ENCODE results near the gene MCUB.

The MCUB gene

DNA sequence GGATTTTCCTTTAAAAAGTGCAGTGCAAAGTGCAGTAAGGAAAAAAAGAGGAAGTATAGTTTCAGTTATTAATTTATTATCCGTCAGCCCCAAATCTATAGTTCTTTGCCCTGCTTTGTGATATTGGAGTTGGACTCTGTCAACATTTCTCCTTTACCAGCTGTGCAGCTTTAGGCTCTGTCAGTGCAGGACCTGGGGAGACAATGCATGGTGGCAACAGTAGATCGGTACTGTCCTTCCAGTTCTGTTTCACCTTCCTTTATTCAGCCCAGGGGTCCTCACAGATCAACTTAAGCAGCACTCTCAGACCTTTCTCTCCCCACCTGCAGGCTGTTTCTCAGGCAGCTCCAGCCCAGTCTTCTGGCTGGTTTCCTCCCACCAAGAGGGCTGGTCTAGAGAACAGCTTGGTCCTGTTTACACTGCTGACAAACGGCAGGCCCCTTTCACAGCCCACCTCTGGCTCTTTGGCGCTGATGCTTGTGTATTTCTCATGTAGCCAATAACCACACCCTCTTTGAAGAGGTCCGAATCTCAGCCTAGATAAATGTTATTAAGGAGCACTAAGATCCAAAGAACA lies 71.6 kb downstream of the MCUB start:
- Histone ChIP-seq H3K27ac (ENCODE audit: low read length) (no peak overlapping the region), H3K27me3 (ENCODE audit: low read depth, low read length) (no peaks in the 10 kb centered on the region), H3K9me3 (ENCODE audit: control insufficient read depth in 1 of 2, low read length in 2 of 2) (no peaks in the 10 kb centered on the region), H3K4me3 (ENCODE audit: low read depth in 1 of 2, low read length in 2 of 2) (no peak overlapping the region), H3K36me3 (ENCODE audit: control insufficient read depth in 1 of 2, insufficient read depth in 2 of 2, low read length in 2 of 2) (no peaks in the 10 kb centered on the region), H3K4me1 (ENCODE audit: control insufficient read depth in 1 of 2, insufficient read depth in 2 of 2, low read length in 2 of 2) (peaks cover 0 to 3% of the 10 kb centered on the region in 2 donors)

GRCh38 chr4:109640644-109641043 lies 80.6 kb downstream of the MCUB start:
- Histone ChIP-seq H3K9me3 (ENCODE audit: control insufficient read depth in 1 of 2, low read length in 2 of 2) (no peaks in the 10 kb centered on the region), H3K4me3 (ENCODE audit: low read depth in 1 of 2, low read length in 2 of 2) (no peak overlapping the region), H3K27ac (ENCODE audit: low read length) (no peak overlapping the region), H3K36me3 (ENCODE audit: control insufficient read depth in 1 of 2, insufficient read depth in 2 of 2, low read length in 2 of 2) (no peaks in the 10 kb centered on the region), H3K27me3 (ENCODE audit: low read depth, low read length) (no peaks in the 10 kb centered on the region), H3K4me1 (ENCODE audit: control insufficient read depth in 1 of 2, insufficient read depth in 2 of 2, low read length in 2 of 2) (no peaks in the 10 kb centered on the region)

- Histone ChIP-seq H3K27ac (ENCODE audit: low read length) (no peak overlapping the region), H3K9me3 (ENCODE audit: control insufficient read depth in 1 of 2, low read length in 2 of 2) (peaks cover 0 to 6% of the 10 kb centered on the region in 2 donors), H3K27me3 (ENCODE audit: low read depth, low read length) (no peaks in the 10 kb centered on the region), H3K36me3 (ENCODE audit: control insufficient read depth in 1 of 2, insufficient read depth in 2 of 2, low read length in 2 of 2) (no peaks in the 10 kb centered on the region), H3K4me1 (ENCODE audit: control insufficient read depth in 1 of 2, insufficient read depth in 2 of 2, low read length in 2 of 2) (no peaks in the 10 kb centered on the region), H3K4me3 (ENCODE audit: low read depth in 1 of 2, low read length in 2 of 2) (no peak overlapping the region)
Measured at GRCh38 chr4:109645874-109646710, 86.0 kb downstream of the MCUB start.

- Histone ChIP-seq H3K9me3 (ENCODE audit: control insufficient read depth in 1 of 2, low read length in 2 of 2) (peaks cover 0 to 17% of the 10 kb centered on the region in 2 donors), H3K27me3 (ENCODE audit: low read depth, low read length) (no peaks in the 10 kb centered on the region), H3K36me3 (ENCODE audit: control insufficient read depth in 1 of 2, insufficient read depth in 2 of 2, low read length in 2 of 2) (peaks cover 0 to 7% of the 10 kb centered on the region in 2 donors), H3K4me1 (ENCODE audit: control insufficient read depth in 1 of 2, insufficient read depth in 2 of 2, low read length in 2 of 2) (no peaks in the 10 kb centered on the region), H3K4me3 (ENCODE audit: low read depth in 1 of 2, low read length in 2 of 2) (no peak overlapping the region), H3K27ac (ENCODE audit: low read length) (no peak overlapping the region)
Measured at GRCh38 chr4:109648266-109648996, 88.4 kb downstream of the MCUB start.

DNA sequence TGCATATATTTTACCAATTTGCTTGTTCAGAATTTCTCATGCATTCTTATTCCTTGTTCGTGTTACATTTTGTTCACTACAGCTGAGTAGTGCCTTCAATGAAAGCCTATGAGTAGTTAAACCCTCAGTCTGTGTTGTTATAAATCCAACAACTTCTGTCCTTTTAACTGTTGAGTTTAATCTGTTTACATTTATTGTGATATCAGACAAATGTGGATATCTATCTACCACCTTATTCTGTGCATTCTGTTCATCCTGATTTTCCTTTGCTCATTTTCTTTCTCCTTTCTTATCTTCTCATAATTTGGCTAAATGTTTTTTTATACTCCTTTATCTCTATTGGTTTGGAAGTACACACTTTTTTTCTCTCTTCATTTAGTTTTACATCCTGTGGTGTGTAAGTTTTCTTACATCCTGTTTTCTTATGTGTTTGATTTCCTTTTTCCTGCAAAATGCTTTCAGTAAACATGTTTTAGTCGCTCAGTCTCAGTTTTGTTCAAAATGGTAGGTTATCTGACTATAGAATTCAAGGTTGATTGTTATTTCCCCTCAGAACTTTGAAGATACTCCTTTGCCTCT lies 89.0 kb downstream of the MCUB start:
- H3K36me3 ChIP-seq (ENCODE audit: control insufficient read depth in 1 of 2, insufficient read depth in 2 of 2, low read length in 2 of 2), result peaks cover 0 to 7% of the 10 kb centered on the region in 2 donors
- peaks cover 0 to 17% of the 10 kb centered on the region in 2 donors for H3K9me3 ChIP-seq (ENCODE audit: control insufficient read depth in 1 of 2, low read length in 2 of 2)
- H3K4me1 ChIP-seq (ENCODE audit: control insufficient read depth in 1 of 2, insufficient read depth in 2 of 2, low read length in 2 of 2), result no peaks in the 10 kb centered on the region
- no peaks in the 10 kb centered on the region for H3K27me3 ChIP-seq (ENCODE audit: low read depth, low read length)
- H3K27ac ChIP-seq (ENCODE audit: low read length), result no peak overlapping the region
- H3K4me3 ChIP-seq (ENCODE audit: low read depth in 1 of 2, low read length in 2 of 2), result no peak overlapping the region

DNA sequence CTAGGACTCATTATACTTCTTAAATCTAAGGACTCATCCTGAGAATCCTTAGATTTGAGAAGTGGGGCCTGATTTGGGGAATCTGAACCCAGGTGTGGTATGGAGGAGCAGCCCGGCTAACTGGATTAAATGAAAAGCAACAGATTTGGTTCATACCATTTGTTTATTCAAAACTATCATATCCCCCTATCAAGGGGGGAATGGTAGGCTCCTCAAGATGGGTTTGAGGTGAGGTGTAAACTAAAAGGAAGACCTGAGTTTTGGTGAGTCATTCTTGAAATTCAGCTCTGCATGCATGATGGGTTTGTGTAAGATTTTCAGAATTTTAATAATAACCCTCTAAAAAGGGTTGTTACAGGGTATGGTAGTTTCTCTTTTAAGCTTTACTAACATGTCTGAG lies 89.8 kb downstream of the MCUB start:
- no peak overlapping the region for H3K27ac ChIP-seq (ENCODE audit: low read length)
- no peaks in the 10 kb centered on the region for H3K4me1 ChIP-seq (ENCODE audit: control insufficient read depth in 1 of 2, insufficient read depth in 2 of 2, low read length in 2 of 2)
- no peaks in the 10 kb centered on the region for H3K27me3 ChIP-seq (ENCODE audit: low read depth, low read length)
- H3K36me3 ChIP-seq (ENCODE audit: control insufficient read depth in 1 of 2, insufficient read depth in 2 of 2, low read length in 2 of 2), result peaks cover 0 to 7% of the 10 kb centered on the region in 2 donors
- no peak overlapping the region for H3K4me3 ChIP-seq (ENCODE audit: low read depth in 1 of 2, low read length in 2 of 2)
- H3K9me3 ChIP-seq (ENCODE audit: control insufficient read depth in 1 of 2, low read length in 2 of 2), result peaks cover 0 to 17% of the 10 kb centered on the region in 2 donors

DNA sequence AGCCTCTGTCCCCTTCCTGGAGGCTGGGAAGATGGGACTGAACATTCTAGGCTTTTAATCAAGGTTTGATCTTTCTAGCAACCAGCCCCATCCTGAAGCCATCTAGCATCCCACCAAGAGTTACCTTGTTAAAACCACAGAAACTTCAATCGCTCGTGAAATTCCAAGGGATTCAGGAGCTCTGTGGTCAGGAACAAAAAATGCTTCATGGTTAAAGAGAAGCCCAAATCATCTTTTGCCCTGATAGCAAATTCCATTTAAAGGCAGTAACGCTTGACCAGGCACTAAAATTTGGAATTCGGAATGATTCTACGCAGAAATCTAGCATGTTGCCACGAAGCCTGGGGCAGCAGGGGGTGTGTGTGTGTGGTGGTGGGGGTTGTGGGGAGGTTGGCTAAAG lies 95.3 kb downstream of the MCUB start:
- Histone ChIP-seq H3K27me3 (ENCODE audit: low read depth, low read length) (no peaks in the 10 kb centered on the region), H3K36me3 (ENCODE audit: control insufficient read depth in 1 of 2, insufficient read depth in 2 of 2, low read length in 2 of 2) (peaks cover 0 to 7% of the 10 kb centered on the region in 2 donors), H3K4me3 (ENCODE audit: low read depth in 1 of 2, low read length in 2 of 2) (no peak overlapping the region), H3K27ac (ENCODE audit: low read length) (no peak overlapping the region), H3K9me3 (ENCODE audit: control insufficient read depth in 1 of 2, low read length in 2 of 2) (peaks cover 0 to 11% of the 10 kb centered on the region in 2 donors), H3K4me1 (ENCODE audit: control insufficient read depth in 1 of 2, insufficient read depth in 2 of 2, low read length in 2 of 2) (no peaks in the 10 kb centered on the region)

GRCh38 chr4:109657854-109658418 lies 97.9 kb downstream of the MCUB start:
- H3K4me1 ChIP-seq (ENCODE audit: control insufficient read depth in 1 of 2, insufficient read depth in 2 of 2, low read length in 2 of 2), result no peaks in the 10 kb centered on the region
- H3K27me3 ChIP-seq (ENCODE audit: low read depth, low read length), result no peaks in the 10 kb centered on the region
- H3K9me3 ChIP-seq (ENCODE audit: control insufficient read depth in 1 of 2, low read length in 2 of 2), result no peaks in the 10 kb centered on the region
- no peak overlapping the region for H3K4me3 ChIP-seq (ENCODE audit: low read depth in 1 of 2, low read length in 2 of 2)
- no peak overlapping the region for H3K27ac ChIP-seq (ENCODE audit: low read length)
- peaks cover 0 to under 1% of the 10 kb centered on the region in 2 donors for H3K36me3 ChIP-seq (ENCODE audit: control insufficient read depth in 1 of 2, insufficient read depth in 2 of 2, low read length in 2 of 2)

GRCh38 chr4:109658871-109659410 lies 98.9 kb downstream of the MCUB start:
- Histone ChIP-seq H3K9me3 (ENCODE audit: control insufficient read depth in 1 of 2, low read length in 2 of 2) (no peaks in the 10 kb centered on the region), H3K36me3 (ENCODE audit: control insufficient read depth in 1 of 2, insufficient read depth in 2 of 2, low read length in 2 of 2) (no peaks in the 10 kb centered on the region), H3K4me3 (ENCODE audit: low read depth in 1 of 2, low read length in 2 of 2) (no peak overlapping the region), H3K27me3 (ENCODE audit: low read depth, low read length) (no peaks in the 10 kb centered on the region), H3K4me1 (ENCODE audit: control insufficient read depth in 1 of 2, insufficient read depth in 2 of 2, low read length in 2 of 2) (no peaks in the 10 kb centered on the region), H3K27ac (ENCODE audit: low read length) (no peak overlapping the region)

DNA sequence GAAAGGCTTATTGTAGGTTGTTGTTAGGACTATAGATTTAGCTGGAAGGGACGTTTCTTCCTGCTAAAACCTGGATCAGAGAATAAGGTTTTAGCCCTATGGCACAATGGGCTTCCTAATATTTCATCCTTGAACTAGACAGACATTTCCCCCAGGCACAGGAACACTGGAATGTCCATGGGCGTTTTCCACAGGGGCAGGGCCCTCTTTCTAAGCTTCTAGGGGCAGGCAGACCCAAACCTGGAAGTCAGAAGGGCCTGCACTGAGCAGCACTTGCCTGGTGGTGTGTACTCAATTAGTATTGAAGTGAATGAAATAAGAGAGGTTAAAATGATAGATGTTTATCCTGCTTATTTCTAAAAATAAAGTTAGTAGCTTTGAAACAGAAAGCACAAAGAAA lies 102.1 kb downstream of the MCUB start:
- no peak overlapping the region for H3K4me3 ChIP-seq (ENCODE audit: low read depth in 1 of 2, low read length in 2 of 2)
- H3K27ac ChIP-seq (ENCODE audit: low read length), result no peak overlapping the region
- H3K27me3 ChIP-seq (ENCODE audit: low read depth, low read length), result no peaks in the 10 kb centered on the region

DNA sequence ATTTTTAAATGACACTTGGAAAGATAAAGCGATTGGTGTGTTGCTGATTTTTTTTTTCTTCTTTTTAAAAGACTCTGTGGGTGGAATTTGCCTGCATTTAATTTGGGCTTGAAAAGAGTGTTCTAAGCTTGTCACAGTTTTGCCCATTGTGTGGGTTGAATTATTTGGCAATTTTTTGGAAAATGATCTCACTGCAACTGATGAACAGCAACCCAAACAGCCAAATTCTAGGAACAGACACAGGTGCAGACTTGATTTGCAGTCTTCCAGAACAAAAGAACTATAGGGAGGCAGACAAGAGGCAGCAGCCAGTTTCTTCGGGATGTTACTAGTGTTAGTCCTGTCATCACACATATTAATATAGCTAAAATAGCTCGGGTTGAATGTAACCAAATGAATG lies 102.7 kb downstream of the MCUB start:
- H3K4me3 ChIP-seq (ENCODE audit: low read depth in 1 of 2, low read length in 2 of 2), result no peak overlapping the region
- no peaks in the 10 kb centered on the region for H3K36me3 ChIP-seq (ENCODE audit: control insufficient read depth in 1 of 2, insufficient read depth in 2 of 2, low read length in 2 of 2)
- H3K9me3 ChIP-seq (ENCODE audit: control insufficient read depth in 1 of 2, low read length in 2 of 2), result no peaks in the 10 kb centered on the region
- H3K27me3 ChIP-seq (ENCODE audit: low read depth, low read length), result no peaks in the 10 kb centered on the region
- H3K27ac ChIP-seq (ENCODE audit: low read length), result no peak overlapping the region
- no peaks in the 10 kb centered on the region for H3K4me1 ChIP-seq (ENCODE audit: control insufficient read depth in 1 of 2, insufficient read depth in 2 of 2, low read length in 2 of 2)

More for the DNA sequence above, 102.1 kb downstream of the MCUB start:
- no peaks in the 10 kb centered on the region for H3K9me3 ChIP-seq (ENCODE audit: control insufficient read depth in 1 of 2, low read length in 2 of 2)
- no peaks in the 10 kb centered on the region for H3K4me1 ChIP-seq (ENCODE audit: control insufficient read depth in 1 of 2, insufficient read depth in 2 of 2, low read length in 2 of 2)
- no peaks in the 10 kb centered on the region for H3K36me3 ChIP-seq (ENCODE audit: control insufficient read depth in 1 of 2, insufficient read depth in 2 of 2, low read length in 2 of 2)
